HG03442 (cell line): ENCODE results near the gene OR5L1.

Experiments
- ATAC-seq: cut with Tn5 transposase; IDR thresholded peaks from one replicate; pipeline ENCODE4 v1.9.1; 2021; ENCODE audit warnings: mild to moderate bottlenecking, moderate library complexity; ENCODE audit not compliant: unreplicated experiment

Gene OR5L1

DNA sequence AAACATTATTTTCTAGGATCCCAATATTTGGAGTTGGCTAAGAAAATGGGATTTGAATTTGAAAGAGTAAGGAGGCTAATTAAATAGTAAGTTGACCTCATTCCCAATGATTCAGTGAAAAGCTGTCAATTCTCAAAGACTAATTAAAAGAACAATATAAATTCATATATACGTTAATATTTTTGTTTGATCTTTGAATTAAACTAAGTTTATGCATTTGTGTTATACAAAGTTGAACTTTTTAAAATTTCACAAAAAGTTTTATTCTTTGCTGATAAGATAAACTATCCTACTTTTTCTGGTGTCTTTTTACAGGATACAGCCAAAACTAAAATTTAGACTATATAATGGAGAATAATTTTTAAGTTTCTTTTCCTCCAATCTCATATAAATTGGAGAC, at the start of gene OR5L1:
TSS of gene OR5L1 (plus strand) at position 301 of the 400 bp plus-strand sequence. CDS start 100 bp downstream, outside the sequence.
- no peak for ATAC-seq

DNA sequence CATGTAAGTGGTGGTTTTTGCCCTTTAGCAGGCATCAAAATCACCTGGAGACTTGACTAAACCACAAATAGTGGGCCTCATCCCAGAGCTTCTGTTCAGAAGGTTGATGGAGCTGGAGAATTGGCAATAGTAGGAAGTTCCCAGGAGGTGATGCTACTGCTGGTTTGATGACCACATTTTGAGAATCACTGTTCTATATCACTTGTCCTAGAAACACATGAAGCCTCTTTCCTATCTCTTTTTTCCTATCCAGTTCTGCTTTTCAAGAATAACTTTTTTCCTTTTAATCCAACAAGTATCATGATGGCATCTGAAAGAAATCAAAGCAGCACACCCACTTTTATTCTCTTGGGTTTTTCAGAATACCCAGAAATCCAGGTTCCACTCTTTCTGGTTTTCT, 38.0 kb upstream of the OR5L1 start, which contains the start of gene OR5D13:
TSS of gene OR5D13 (plus strand) at position 301 of the 400 bp plus-strand sequence. CDS start at position 301, 0 bp downstream.
- no peak for ATAC-seq

DNA sequence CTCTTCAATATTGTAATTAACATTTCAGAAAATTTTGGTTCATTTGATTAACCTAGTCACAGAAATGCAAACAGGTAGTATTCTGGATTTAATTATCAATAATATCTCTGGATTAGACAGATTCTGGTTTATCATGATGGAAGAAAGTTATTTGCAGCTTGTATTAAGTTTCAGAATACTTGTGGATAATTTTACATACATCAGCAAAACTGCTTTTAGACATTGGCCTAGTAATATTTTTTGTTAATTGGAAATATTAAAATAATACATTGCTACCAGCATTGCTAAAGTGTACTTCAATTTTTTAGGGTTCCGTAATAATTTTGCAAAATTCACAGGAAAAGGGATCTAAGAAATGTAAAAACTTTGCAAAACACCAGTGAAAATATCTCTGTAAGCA, 19.6 kb upstream of the OR5L1 start:
- no peak for ATAC-seq

DNA sequence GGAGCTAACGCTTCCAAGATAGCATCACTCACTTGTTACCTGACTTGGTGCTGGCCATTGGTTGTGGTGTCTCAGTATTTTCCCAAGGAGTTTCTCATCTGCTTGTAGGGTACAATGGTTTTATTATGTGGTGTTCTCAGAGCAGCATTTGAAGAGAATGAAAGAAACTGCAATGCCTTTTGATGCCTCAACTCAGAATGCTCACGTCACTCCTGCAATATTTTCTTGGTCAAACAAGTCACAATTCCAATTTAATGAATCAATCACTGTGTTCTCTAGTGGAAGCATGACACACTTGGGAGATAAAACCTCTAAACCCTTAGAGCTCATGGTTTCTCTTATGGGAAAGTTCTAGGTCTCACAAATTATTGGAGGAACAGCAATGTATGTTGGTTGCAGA, 17.8 kb upstream of the OR5L1 start:
- no peak for ATAC-seq

DNA sequence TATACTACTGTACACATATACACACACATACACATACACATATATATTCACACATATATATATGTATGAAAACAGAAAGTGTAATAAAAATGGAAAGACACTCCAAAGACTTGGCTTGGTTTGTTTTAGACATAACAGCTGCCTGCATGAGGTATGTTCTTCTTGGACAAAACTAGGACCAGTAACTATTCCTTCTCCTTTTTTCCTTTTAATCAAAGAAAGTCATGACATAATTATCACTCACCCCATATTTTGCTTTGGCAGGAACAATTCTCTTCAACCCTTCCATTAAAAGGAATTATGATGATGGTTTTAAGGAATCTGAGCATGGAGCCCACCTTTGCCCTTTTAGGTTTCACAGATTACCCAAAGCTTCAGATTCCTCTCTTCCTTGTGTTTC, 15.9 kb upstream of the OR5L1 start, which contains the start of gene OR5D14:
TSS of gene OR5D14 (plus strand) at position 301 of the 400 bp plus-strand sequence. CDS start at position 301, 0 bp downstream.
- no peak for ATAC-seq

DNA sequence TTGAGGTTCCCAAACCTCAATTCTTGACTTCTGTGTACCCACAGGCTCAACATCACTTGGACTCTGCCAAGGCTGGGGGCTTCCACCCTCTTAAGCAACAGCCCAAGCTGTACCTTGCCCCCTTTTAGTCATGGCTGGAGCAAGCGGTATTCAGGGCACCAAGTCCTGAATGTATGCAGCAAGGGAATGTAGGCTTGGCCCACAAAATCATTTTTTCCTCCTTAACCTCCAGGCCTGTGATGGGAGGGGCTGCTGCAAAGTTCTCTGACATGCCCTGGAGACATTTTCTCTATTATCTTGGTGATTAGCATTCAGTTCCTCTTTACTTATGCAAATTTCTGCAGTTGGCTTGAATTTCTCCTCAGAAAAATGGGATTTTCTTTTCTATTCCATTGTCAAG, 4.9 kb upstream of the OR5L1 start:
- no peak for ATAC-seq

DNA sequence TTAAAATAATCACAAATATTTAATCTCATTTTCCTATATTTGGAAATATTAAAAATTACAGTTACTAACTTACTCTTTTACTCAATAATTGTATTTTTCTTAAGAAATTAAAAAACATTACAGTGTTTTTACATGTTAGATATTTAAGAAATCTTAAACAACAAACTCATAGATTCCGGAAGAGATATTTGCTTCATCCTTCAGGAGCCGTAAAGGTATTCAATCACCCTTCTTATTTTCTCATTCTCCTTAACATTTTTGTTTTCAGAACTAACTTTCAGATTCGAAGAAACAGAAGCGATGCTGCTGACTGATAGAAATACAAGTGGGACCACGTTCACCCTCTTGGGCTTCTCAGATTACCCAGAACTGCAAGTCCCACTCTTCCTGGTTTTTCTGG, 8.2 kb downstream of the OR5L1 start, which contains the start of gene OR5D18:
TSS of gene OR5D18 (plus strand) at position 301 of the 400 bp plus-strand sequence. CDS start at position 301, 0 bp downstream.
- no peak for ATAC-seq

DNA sequence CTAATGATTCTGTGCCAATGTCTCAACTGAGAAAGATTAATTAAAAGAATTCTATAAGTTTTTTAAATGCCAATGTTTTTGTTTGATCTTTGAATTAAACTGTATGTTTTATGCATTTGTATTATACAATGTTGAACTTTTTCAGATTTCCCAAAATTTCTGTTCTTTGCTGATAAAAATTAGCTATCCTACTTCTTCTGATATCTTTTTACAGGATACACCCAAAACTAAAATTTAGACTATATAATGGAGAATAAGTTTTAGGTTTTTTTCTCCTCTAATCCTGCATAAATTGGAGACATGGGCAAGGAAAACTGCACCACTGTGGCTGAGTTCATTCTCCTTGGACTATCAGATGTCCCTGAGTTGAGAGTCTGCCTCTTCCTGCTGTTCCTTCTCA, 15.8 kb downstream of the OR5L1 start, which contains the start of gene OR5L2:
TSS of gene OR5L2 (plus strand) at position 301 of the 400 bp plus-strand sequence. CDS start at position 301, 0 bp downstream.
- no peak for ATAC-seq

DNA sequence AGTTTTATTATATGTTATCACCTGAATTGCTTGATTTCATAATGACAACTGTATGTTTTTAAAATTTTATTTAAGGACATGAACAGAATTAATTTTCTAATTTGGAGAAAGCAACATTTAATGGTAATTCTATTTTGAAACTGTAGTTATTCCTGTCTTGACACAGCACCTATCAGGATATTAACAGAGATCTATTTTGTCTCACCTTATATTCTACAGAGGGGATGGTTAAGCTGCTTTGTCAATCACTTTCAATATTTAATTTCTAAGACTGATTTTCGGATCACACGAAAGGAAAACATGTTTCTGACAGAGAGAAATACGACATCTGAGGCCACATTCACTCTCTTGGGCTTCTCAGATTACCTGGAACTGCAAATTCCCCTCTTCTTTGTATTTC, 27.3 kb downstream of the OR5L1 start, which contains the start of gene OR5D16:
TSS of gene OR5D16 (plus strand) at position 301 of the 400 bp plus-strand sequence. CDS start at position 301, 0 bp downstream.
- ATAC-seq: no peak

DNA sequence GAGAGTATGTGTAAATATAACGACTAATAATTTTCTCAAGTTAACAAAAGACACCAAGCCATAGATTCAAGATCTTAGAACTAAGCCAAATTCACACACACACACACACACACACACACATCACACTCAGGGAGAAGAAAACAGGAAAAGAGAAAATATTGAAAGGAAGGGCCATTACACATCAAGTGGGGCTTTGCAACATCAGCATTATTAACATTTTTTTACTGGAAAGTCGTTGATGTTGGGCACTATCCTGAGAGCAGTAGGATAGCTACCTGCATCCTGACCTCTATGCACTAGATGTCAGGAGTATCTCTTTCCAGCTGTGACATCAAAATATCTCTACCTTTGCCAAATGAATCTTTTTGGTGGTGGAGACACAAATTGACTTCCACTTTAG, 36.3 kb downstream of the OR5L1 start:
- no peak for ATAC-seq

DNA sequence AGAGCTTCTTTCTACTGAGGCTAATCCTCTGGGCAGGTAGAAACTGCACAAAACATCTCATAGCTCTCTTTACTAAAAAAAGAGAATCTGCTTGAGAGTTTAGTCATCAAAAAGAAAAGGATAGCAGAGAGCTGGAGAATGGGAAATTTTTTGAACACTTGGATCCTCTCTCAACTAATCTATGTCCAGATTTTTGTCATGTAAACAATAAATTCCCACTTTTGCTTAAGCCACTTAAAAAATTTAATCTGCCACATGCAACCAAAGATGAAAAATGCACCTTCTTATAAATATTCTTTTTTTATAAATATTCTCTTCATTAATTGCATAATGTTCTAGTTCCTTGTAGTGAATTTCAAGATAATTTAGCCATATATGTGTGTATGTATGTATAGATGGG, 37.9 kb downstream of the OR5L1 start:
- ATAC-seq: no peak

DNA sequence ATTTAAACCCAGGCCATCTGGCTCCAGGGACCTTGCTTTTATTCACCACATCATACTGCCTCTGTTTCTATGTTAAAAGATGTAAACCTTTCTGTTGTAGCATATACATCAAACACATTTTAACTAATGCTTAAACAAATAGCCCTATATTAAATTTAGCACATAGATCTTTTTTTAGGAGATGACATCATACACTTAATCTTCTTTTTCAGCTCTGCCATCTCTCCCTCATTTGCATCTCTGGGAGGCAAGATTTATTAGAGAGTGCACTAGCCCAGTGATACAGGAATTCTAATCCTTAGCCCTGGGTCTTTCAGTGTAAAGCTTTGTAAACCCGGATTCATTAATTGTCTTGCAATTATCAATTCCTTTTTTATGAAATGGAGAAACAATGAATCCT, 41.0 kb downstream of the OR5L1 start:
- no peak for ATAC-seq

DNA sequence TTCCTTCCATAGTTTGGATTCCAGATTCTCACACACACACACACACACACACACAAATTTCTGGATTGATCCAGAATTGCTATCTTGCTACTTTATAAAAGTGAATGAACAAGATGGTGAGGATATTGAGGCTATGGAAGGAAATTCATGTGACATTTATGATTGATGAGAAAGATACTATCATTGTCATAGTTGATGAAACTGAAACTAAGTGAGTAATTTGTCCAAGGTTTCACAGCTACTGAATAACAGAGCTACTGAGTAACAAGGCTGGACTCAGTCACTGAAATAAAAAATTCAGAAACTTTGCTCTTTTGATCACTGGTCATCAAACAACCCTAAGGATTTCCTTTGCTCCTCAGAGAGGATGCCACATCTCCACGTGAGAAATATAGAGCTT, 43.5 kb downstream of the OR5L1 start:
- no peak for ATAC-seq
